Adrenal gland (tissue), 12 donors: Measurements from ENCODE around the gene CYP19A1. TPM values are rescaled to one million over a fixed set of nuclear protein-coding genes. Genes with fewer than 3 reads are reported as not detected.

Source experiments
- DNase-seq, 7 donors: peaks; one replicate each; pipeline ENCODE4 v3.0.0-alpha.2; 2019 to 2020
- H3K27ac ChIP-seq, 5 donors: fragments of 200-600 bp; sonication (generic) in 4 of 5; 1 replicate in 3 of 5; 2 replicates in 2 of 5; pipeline versions ENCODE4 v1.5.1 to v1.8.0; 2016 to 2020; ENCODE audit warnings: mild to moderate bottlenecking in 1 of 5
- H3K27me3 ChIP-seq: fragments of 200-600 bp; 2 replicates; pipeline ENCODE4 v1.8.0; 2021
- H3K36me3 ChIP-seq, 2 donors: fragments of 200-600 bp; replicated peaks in 1 of 2; 1 replicate in 1 of 2; 2 replicates in 1 of 2; pipeline versions ENCODE4 v1.5.1 to v1.8.0; 2018 to 2022
- H3K4me1 ChIP-seq, 2 donors: fragments of 200-600 bp; replicated peaks in 1 of 2; 1 replicate in 1 of 2; 2 replicates in 1 of 2; pipeline versions ENCODE4 v1.5.1 to v1.8.0; 2018 to 2021
- H3K4me3 ChIP-seq, 4 donors: fragments of 200-600 bp; sonication (generic) in 3 of 4; one replicate each; pipeline ENCODE4 v1.5.1; 2016 to 2018
- H3K9me3 ChIP-seq, 3 donors: fragments of 200-600 bp; sonication (generic) in 1 of 3; replicated peaks in 1 of 3; 1 replicate in 2 of 3; 2 replicates in 1 of 3; pipeline versions ENCODE4 v1.5.1 to v1.8.0; 2016 to 2021
- CTCF ChIP-seq, 6 experiments: fragments of 450-650 bp in 4 of 6; fragments of 200-600 bp in 2 of 6; sonication (generic) in 1 of 6; IDR thresholded peaks; 1 replicate in 5 of 6; 2 replicates in 1 of 6; pipeline versions ENCODE4 v1.5.1 to v1.8.0; 2016 to 2021; ENCODE audit warnings: antibody characterized with exemption in 6 of 6, mild to moderate bottlenecking in 2 of 6, moderate library complexity in 1 of 6
- POLR2A ChIP-seq, 2 donors: fragments of 450-650 bp; IDR thresholded peaks; one replicate each; pipeline ENCODE4 v1.6.1; 2017; ENCODE audit warnings: antibody characterized with exemption in 2 of 2, mild to moderate bottlenecking in 2 of 2, moderate library complexity in 1 of 2
- WGBS, 4 donors: extraction: QIAGEN DNeasy Blood & Tissue Kit in 2 of 4; methylation state at CpG; one replicate each; pipeline versions ENCODE4 v1.1.5 to v1.1.7; 2013 to 2017; 5-methylcytosine and 5-hydroxymethylcytosine counted together
- intact Hi-C, 2 donors: fragments of 100-400 bp; cut with DNase I; formaldehyde crosslinking; loops; one replicate each; pipeline versions ENCODE4 v1.14.1 to v1.15.0; 2022 to 2023
- polyA plus RNA-seq, 3 donors: library from polyadenylated mRNA; stranded (reverse); fragments of 200-250 nt in 2 of 3; fragments of 350-450 nt in 1 of 3; fragmentation: Illumina TruSeq in 1 of 3; extraction: RNeasy Lipid Tissue Mini Kit (QIAGEN cat#74804) in 1 of 3; gene quantifications; one replicate each; pipeline ENCODE4 v1.2.3, GENCODE V29; 2013 to 2014
- total RNA-seq, 9 donors: library from RNA; depleted of rRNA in 4 of 9; stranded (reverse); fragments of >200 nt in 4 of 9; fragments of 120-200 nt in 1 of 9; fragmentation: NEBNext Ultra II Directional in 1 of 9; extraction: Animal tissue kit (Norgen Biotek cat#: 25700) in 1 of 9; gene quantifications; one replicate each; pipeline versions ENCODE4 v1.1.0 to v1.2.4, GENCODE V29; 2013 to 2023
- donor health status: healthy with polysubstance abuse.
- donor health status: Bipolar disorder and iron deficiency.
- donor health status: DM: yes; HTN: yes; CAD: no.
- donor health status: DM: no; HTN: no; CAD: no.
- donor health status: DM: no; HTN: no; CAD: no.
- donor health status: DM: yes; HTN: yes; CAD: no.

Gene CYP19A1
- total and polyA plus RNA-seq, 12 donors, result 0.41 to 21.6 (median 1.3) TPM

GRCh38 chr15:51267051-51267702, 71.2 kb downstream of the CYP19A1 start:
- H3K4me3 ChIP-seq, result peak overlapping the region in 2 of 4 donors; percentile 10 to 68
- H3K27me3 ChIP-seq, result no peaks in the 10 kb centered on the region
- WGBS, 4 donors, result 4 to 13% (median 7%) methylated on average over 32 to 47 of the region's 47 CpGs
- H3K9me3 ChIP-seq, result no peaks in the 10 kb centered on the region
- no peaks in the 10 kb centered on the region for H3K36me3 ChIP-seq
- H3K4me1 ChIP-seq, result peaks cover 4 to 12% of the 10 kb centered on the region in 2 donors
- no peak for TF ChIP-seq CTCF (IDR thresholded peaks at IDR 0.05)
- TF ChIP-seq POLR2A (IDR thresholded peaks at IDR 0.05), result no peak
- DNase-seq, result peak in 2 of 7 donors; percentile 22 to 23
- no peak overlapping the region for H3K27ac ChIP-seq
- intact Hi-C loops, result no loop called here

DNA sequence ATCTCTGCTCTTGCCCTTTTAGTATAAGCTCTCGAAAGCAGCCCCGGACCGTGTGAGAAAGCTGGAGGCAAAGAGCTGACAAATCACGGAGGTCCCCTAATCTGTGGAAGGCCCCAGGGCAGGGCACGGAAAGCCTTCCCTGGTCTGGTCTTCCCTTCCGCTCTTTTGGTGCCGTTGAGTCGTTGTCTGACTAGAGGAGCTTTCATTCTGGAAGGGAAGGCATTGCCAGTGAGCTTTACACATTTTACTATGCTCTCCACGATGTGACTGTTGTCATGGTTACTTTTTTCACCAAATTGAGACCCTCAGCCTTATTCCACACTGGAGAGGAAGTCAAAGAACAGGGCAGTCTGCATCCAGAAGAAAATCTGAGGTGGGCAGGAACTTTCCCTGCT, 71.7 kb downstream of the CYP19A1 start:
- no peak for DNase-seq
- Histone ChIP-seq H3K4me3 (peak overlapping the region in 2 of 4 donors; percentile 10 to 68), H3K36me3 (no peaks in the 10 kb centered on the region), H3K27me3 (no peaks in the 10 kb centered on the region), H3K9me3 (no peaks in the 10 kb centered on the region), H3K27ac (no peak overlapping the region), H3K4me1 (peaks cover 4 to 12% of the 10 kb centered on the region in 2 donors)
- intact Hi-C loops, result no loop called here
- 62 to 74% (median 68%) methylated on average over 9 of the region's 9 CpGs for WGBS, 4 donors
- TF ChIP-seq POLR2A (IDR thresholded peaks at IDR 0.05) (no peak), CTCF (IDR thresholded peaks at IDR 0.05) (no peak)

DNA sequence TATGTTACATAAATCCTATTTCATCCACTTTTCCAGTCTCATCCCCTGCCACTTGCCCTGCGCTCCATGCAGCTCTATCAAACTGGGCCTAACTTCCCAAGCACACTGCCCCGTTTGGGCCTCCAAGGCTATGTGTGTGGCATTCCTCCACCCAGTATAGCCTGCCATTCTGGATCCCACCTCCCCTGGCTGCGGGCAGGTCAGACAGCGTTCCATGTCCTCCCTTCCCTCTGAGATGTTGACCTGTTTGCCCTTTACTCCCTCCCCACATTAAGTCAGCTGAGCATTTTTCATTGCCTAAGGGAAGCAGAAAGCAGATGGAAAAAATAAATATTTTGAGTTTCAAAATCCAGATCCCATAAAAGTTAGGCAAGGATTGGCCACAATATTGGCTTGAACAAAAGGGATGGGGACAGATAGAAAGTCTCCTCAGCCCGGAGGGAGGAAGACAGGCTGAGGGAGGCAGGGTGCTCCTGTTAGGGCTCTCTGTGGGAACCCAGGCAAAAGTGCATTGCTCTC, 73.3 kb downstream of the CYP19A1 start:
- intact Hi-C loops, result no loop called here
- Histone ChIP-seq H3K27ac (no peak overlapping the region), H3K27me3 (no peaks in the 10 kb centered on the region), H3K36me3 (no peaks in the 10 kb centered on the region), H3K9me3 (no peaks in the 10 kb centered on the region), H3K4me1 (peaks cover 4 to 12% of the 10 kb centered on the region in 2 donors), H3K4me3 (no peak overlapping the region)
- WGBS, 4 donors, result 81 to 95% (median 86%) methylated on average over 5 of the region's 5 CpGs
- TF ChIP-seq CTCF (IDR thresholded peaks at IDR 0.05) (no peak), POLR2A (IDR thresholded peaks at IDR 0.05) (no peak)
- no peak for DNase-seq

GRCh38 chr15:51263726-51264125, 74.7 kb downstream of the CYP19A1 start:
- no peak overlapping the region for H3K27ac ChIP-seq
- H3K36me3 ChIP-seq, result no peaks in the 10 kb centered on the region
- intact Hi-C loops, result no loop called here
- no peak for DNase-seq
- H3K4me1 ChIP-seq, result peaks cover 4 to 12% of the 10 kb centered on the region in 2 donors
- H3K27me3 ChIP-seq, result no peaks in the 10 kb centered on the region
- no peak overlapping the region for H3K4me3 ChIP-seq
- H3K9me3 ChIP-seq, result no peaks in the 10 kb centered on the region
- TF ChIP-seq CTCF (IDR thresholded peaks at IDR 0.05) (no peak), POLR2A (IDR thresholded peaks at IDR 0.05) (no peak)
